ENCODE results near the gene TRUB1.

The TRUB1 gene

DNA sequence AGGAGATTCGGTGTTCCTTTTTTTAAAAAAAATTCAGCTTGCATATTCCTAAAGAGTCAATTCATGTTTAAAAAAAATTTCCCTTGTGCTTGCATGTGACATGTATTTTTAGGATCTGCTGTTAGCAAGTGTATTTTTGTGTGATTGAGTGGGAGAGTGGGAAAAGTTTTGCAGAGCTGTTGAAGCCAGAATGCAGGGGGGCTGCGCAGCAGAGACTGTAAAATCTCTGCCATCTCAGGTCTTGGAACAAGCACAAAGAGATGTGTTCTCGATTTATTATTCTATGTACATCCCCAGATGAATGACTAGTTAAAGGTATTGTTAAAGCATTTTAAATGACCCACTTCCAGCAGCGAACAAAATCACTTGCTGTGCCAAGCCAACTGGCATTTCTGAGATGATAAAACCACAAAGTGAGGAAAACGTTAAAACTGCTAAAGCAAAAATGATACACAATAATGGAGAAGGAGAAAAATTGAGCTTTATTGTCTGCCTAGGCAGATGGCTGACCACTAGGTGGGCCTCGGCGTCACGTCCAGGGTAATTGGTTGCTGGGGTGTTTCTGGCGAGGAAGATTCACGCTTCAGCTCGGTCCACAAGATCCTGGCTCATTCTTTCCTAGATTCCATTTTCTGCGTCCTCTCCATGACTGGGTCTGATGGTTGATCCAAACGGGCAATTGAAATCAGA lies 88.2 kb downstream of the TRUB1 start:
- ATAC-seq (ENCODE audit: low read depth): no peak
- TF ChIP-seq CTCF (IDR thresholded peaks at IDR 0.05; ENCODE audit: poor library complexity, severe bottlenecking): no peak
- no peaks in the 10 kb centered on the region for H3K9me3 ChIP-seq (ENCODE audit: severe bottlenecking)

GRCh38 chr10:115026746-115027140 lies 88.7 kb downstream of the TRUB1 start:
- no peak overlapping the region for H3K4me3 ChIP-seq (ENCODE audit: severe bottlenecking)
- H3K27ac ChIP-seq (ENCODE audit: poor library complexity, severe bottlenecking): no peak overlapping the region
- no peaks in the 10 kb centered on the region for H3K27me3 ChIP-seq (ENCODE audit: insufficient read depth, poor library complexity, severe bottlenecking)
- no peaks in the 10 kb centered on the region for H3K4me1 ChIP-seq (ENCODE audit: insufficient read depth, poor library complexity, severe bottlenecking)
- DNase-seq (ENCODE audit: low spot score): no peak
- H3K36me3 ChIP-seq (ENCODE audit: low read depth): no peaks in the 10 kb centered on the region
- no peak for TF ChIP-seq CTCF (IDR thresholded peaks at IDR 0.05; ENCODE audit: poor library complexity, severe bottlenecking)
- H3K9me3 ChIP-seq (ENCODE audit: severe bottlenecking): no peaks in the 10 kb centered on the region
- ATAC-seq (ENCODE audit: low read depth): no peak

More for the DNA sequence above, 88.2 kb downstream of the TRUB1 start:
- DNase-seq (ENCODE audit: low spot score): no peak
- H3K4me3 ChIP-seq (ENCODE audit: severe bottlenecking): no peak overlapping the region
- H3K4me1 ChIP-seq (ENCODE audit: insufficient read depth, poor library complexity, severe bottlenecking): no peaks in the 10 kb centered on the region
- no peaks in the 10 kb centered on the region for H3K36me3 ChIP-seq (ENCODE audit: low read depth)
- H3K27me3 ChIP-seq (ENCODE audit: insufficient read depth, poor library complexity, severe bottlenecking): no peaks in the 10 kb centered on the region
- no peak overlapping the region for H3K27ac ChIP-seq (ENCODE audit: poor library complexity, severe bottlenecking)

Measured in RWPE2 (cell line).